ENCODE measurements around the gene OVOL2.

DNA sequence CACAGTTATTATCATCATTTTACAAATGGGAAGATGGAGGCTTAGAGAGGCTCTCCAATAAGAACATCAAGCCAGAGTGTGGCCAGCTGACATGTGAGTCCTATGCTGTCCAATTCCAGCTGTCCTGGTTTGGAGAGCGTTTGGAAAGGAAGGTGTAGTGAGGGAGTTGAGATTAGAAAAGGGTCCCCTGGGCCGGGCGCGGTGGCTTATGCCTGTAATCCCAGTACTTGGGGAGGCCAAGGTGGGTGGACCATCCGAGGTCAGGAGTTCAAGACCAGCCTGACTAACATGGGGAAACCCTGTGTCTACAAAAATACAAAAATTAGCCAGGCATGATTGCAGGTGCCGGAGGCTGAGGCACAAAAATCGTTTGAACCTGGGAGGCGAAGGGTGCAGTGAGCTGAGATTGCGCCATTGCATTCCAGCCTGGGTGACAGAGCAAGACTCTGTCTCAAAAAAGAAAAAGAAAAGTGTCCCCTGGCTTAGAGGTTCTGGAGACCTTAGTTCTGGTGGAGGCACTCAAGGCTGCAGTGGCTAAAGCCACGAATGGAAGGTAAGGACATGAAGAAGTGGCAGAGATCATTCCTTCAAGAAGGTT is 22.1 kb upstream of the OVOL2 start:
- TF ChIP-seq, protein P1, sequence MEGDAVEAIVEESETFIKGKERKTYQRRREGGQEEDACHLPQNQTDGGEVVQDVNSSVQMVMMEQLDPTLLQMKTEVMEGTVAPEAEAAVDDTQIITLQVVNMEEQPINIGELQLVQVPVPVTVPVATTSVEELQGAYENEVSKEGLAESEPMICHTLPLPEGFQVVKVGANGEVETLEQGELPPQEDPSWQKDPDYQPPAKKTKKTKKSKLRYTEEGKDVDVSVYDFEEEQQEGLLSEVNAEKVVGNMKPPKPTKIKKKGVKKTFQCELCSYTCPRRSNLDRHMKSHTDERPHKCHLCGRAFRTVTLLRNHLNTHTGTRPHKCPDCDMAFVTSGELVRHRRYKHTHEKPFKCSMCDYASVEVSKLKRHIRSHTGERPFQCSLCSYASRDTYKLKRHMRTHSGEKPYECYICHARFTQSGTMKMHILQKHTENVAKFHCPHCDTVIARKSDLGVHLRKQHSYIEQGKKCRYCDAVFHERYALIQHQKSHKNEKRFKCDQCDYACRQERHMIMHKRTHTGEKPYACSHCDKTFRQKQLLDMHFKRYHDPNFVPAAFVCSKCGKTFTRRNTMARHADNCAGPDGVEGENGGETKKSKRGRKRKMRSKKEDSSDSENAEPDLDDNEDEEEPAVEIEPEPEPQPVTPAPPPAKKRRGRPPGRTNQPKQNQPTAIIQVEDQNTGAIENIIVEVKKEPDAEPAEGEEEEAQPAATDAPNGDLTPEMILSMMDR (IDR thresholded peaks at IDR 0.05), result no peak
- TF ChIP-seq POLR2AphosphoS5 (IDR thresholded peaks at IDR 0.05), result no peak
- TF ChIP-seq POLR2A (IDR thresholded peaks at IDR 0.05), result no peak
- TF ChIP-seq EP300 (IDR thresholded peaks at IDR 0.05; ENCODE audit: low read depth), result no peak

Measured in transverse colon (tissue), 4 donors.